ENCODE data around the gene SPO11.

Gene SPO11

GRCh38 chr20:57389695-57390603 lies 60.3 kb downstream of the SPO11 start:
- DNase-seq, result peak in 1 of 56 donors; percentile 40

DNA sequence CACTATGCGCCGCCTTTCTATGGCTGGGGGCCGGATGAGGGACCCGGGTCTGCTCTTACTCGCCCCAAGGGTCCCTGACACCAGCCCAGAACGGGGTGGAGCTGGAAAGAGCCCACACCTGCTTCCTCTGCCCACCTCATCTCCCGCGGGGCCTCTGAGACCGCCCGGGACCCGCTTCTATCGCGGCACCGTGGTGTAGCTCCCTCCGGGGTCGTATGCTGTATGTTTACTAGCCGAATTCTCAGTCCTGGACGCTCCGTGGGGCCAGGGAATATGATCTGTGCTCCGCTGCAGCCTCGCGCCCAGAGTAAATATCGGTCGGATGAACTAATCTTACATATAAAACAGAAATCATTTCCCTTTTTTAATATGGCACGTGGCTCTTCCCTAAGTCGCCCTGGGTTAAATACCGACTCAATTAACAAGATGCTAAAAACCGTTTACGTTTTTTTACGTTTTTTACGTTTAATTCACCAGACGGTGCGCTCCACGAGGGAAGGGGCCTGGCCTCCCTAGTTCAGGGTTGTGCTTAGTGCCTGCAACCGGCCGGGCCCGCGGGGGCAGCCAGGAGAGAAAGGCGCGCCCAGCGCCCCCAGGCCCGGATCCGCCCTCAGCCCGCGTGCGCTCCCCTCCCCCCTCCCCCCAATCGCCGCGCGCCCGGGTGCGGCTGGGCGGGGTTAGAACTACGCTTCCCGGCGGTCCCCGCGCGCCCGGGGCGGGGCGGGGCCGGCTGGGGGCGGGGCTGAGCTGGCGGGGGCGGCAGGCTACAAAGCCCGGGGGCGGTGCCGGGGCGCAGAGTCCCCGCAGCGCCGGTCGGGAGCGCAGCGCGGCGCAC lies 61.2 kb downstream of the SPO11 start, which contains the start of gene RBM38:
RBM38 (plus strand) TSS at position 793 of the 835 bp plus-strand sequence. CDS start 186 bp downstream, outside the sequence.
- DNase-seq, result peak in 45 of 56 donors; percentile 22 to 83 (median 60)

GRCh38 chr20:57391439-57392301 lies 62.1 kb downstream of the SPO11 start:
- no peak for DNase-seq

DNA sequence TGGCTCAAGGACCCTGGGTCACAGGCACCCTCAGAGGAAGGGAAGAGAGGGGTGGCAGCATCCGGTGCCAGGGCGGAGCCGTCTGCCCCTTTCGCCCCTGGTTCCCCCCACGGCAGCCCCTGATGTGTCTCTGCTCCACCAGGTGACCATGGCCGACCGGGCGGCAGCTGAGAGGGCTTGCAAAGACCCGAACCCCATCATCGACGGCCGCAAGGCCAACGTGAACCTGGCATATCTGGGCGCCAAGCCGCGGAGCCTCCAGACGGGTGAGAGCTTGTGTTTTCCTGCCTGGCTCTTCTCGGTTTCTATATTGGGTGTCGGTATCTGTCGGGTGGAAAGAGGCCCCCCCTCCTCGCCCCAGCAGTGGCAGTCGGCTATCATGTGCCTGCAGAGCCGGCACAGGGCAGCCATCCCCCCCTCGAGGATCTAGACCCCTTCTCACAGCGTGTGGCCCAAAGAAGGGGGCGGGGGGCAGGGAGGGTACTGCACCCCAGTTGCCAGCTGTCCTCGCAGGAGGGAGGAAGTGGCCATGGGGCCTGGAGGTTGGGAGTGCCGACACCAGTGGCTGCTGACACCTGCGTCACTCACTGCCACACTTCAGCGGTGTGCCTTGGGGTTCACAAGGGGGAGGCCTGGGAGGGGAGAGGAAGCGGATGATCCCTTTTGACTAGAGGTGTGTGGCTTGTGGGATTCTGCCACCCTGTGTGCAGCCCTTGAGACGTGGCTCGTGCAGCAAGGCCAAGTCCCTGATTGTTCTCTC lies 63.1 kb downstream of the SPO11 start:
- DNase-seq, result peak in 12 of 56 donors; percentile 27 to 55 (median 37)

Data from amygdala (tissue), 56 donors.